LHCN-M2 (cell line): ENCODE data around the gene AGAP1. TPM values are rescaled to one million over a fixed set of nuclear protein-coding genes. Genes with fewer than 3 reads are reported as not detected.

Experiments
- DNase-seq: peaks from one replicate; pipeline ENCODE4 v3.0.0-alpha.2; 2012; ENCODE audit warnings: low read depth
- total RNA-seq: library from RNA; depleted of rRNA; stranded (reverse); fragments of >200 nt; gene quantifications from 2 replicates; pipeline ENCODE4 v1.2.3, GENCODE V29; 2014

The AGAP1 gene
- total RNA-seq, 1 experiment from 2014 or later, result 15.2 TPM

DNA sequence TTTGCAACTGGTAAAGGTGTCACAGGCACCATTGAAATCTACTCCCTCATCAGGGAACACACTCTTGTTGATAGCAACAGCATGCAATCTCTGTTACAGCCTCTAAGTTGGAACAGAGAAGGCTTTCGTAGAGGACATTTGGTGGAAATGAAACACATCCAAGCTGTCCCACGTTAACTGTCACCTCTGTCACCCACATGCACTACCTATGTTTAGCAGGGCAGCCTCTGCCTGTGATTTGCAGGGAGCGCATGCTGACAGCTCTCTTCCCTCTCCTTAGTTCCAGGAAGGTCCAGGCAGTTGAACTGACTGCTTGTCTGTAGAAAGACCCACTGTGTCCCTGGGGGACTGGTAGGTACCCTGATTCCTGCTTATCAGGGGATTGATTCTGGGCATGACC, 367.5 kb downstream of the AGAP1 start:
- DNase-seq, result no peak

DNA sequence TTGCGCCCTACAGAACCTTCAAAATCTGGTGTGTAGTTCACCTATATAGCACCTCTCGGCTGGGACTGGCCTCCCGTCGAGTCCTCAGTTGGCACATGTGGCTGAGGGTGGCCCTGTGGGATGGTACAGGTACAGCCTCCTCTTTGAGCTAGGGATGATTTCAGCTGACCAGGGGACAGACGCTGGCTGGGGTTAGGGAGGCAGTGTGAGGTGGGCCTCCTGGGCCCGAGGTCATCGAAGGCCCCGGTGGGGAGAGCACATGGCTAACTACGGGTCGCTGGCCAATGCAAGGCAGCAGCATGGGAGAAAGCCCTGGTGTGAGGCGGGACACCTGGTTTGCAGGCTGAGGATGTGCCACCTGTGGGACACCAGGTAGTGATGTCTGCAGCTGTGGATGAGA, 369.6 kb downstream of the AGAP1 start:
- no peak for DNase-seq

DNA sequence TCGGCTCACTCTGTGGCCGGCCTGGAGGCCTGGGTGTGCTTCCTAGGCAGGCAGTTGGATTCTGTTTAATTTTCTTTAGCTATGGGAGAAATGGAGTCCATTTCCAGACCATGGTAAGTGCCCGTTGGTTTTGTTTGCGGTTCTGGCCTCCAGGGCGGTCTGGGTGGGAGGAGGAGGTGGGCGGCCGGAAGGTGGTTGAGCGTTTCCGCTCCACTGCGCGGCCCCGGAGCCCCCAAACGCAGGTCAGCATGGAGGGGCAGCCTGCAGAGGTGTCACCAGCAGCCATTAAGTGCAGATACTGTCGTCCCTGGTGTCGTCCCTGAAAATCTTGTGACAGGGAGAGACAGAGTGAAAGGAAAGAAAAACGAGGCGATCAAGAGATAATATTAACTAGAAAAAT, 370.5 kb downstream of the AGAP1 start:
- DNase-seq, result no peak

DNA sequence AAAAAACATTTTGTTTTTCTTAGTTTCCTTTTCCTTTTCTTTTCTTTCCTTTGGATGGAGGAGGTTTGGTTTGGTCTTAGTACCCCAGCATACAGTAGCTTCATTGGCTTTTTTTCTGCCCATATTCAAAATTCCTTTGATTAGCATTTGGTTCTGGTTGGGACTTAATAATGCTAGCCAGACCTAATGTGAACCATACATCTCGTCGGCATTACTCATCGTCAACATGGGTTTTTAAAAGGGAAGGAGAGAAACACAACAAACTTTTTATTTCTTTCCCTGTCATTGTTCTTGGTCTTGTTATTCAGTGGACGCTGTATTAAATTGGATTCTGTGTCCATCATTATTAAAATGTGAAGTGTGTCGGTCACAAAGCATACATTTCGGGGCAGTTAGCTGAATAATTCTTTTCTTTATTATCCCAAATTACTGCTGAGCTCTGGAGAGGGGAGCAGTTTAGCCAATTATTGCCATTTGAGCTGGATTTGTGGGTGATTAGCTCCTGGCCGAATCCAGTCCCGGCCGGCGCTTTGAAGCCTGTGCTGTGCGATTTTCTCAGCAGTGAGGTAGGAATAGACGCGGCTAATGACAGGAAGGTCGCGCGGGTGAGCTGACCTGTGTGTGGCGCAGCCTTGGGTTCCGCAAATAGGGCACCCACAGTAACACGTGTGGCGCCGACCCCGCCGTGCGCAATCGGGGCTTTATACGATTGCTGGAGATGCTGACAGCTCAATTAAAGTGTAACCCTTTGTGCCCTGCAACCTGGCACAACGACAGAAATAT, 371.1 kb downstream of the AGAP1 start:
- DNase-seq, result no peak

DNA sequence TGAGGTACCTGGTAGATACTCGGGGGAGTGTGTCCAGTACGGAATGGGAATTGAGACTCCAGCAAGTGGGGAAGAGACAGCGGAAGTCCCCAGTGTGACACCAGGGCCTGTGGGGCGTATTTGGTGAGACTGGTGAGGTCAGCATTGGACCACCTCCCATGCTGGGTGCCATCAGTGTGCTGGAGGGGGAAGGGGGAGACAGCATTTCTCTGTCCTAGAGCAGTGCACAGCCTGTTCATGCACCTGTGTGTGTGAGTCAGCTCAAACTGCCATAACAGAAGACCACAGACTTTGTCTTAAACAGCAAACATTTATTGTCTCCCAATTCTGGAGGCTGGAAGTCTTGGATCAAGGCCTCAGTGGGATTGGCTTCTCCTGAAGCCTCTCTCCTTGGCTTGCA, 372.5 kb downstream of the AGAP1 start:
- DNase-seq, result peak; percentile 32

DNA sequence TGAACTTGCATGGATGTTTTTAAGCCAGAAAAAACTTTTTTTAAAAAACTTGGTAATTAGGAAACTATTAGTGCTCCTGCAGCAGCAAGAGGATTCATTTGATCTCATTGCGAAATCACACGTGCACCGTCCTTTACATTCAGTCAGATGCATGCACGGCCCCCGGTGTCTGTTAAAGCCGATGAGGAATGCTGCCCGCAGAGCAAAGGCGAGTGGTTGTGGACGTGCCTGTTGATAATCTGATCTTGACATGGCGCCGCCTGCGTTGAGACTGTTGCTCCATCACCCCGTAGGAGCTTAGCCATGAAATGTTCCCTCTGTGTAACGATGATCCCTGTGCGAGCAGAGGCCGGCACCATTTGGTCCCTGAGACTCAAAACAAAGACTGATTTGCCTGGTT, 374.4 kb downstream of the AGAP1 start:
- no peak for DNase-seq

DNA sequence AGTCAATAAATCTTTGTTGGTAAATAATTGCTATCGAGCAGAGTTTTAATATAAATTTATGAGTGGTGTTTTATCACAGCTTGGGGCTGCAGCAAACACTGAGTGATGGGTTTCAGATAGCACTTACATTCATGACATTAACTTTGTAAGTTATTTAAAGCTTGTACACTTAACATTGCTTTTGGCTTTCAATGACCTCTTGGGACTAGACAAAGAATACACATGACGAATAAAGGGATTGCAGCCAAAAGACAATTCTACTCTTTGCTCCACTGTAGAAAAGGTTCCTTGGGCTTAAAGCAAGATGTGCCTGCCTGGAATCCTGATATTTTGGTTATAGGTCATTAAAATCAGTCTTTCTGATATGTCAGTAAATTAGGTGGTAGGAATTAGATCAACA, 374.8 kb downstream of the AGAP1 start:
- DNase-seq, result no peak

DNA sequence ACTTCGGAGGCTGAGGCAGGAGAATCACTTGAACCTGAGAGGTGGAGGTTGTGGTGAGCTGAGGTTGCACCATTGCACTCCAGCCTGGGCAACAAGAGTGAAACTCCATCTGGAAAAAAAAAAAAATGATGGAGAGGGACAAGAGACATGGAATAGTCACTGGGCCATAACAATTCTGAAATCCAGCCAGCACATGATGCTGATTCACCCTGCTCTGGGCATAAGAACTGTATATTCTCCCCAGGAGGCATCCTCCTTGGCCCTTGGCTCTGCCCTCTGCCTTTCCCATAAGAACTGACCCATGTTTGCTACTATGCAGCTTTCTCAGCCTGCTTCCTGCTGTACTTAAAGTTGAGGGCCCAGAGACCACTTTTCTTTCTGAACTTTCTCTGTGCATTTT, 376.7 kb downstream of the AGAP1 start:
- DNase-seq, result no peak

DNA sequence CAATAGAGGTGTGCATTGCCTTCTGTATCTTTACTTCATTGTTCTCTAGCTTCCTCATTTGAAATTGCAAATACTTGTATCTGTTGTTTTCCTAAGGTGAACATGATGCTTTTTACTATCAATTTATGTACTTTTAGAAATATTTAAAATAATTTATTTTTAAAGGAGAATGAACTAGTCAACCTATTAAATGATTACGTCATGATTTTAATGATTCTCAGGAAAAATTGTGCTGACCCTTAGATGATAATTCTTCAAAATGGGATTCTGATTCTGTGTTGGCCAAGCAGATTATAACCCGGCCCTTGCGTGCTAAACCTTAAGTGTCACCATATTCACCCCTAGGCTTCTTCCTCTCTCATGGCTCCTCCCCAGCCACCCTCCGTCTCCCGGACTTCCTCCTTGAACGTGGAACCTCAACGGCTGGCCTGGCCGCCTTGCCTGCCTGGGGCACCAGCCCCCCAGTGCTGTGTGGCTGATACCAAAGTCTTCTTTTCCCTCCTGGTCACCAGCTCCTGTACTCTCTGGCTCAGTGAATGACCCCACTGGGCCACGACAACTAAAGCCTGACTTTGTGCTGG, 382.3 kb downstream of the AGAP1 start:
- DNase-seq, result no peak

DNA sequence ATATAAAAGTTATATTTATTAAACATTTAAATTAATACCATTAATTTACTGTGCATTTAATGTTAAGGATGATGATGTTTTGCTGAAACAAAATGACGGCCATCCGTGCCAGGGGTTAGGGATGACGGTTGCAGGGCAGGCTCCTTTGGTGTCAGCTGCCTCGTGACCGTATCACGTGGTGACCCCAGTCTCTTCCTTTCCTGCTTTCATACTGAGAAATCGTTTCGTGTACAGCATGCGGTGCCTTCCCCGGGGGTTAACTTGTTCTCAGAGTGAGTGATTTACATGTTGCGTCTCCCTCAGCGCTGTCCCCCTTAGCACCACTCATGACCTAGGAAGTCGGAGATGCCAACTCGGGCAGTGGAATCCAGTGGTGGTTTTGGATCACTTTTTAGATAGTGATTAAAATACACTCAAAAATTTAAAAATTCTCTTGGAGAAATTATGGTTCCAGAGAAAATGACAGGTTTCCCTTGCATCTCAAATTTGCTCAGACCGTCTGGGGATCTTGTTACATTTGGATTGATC, 383.5 kb downstream of the AGAP1 start:
- DNase-seq, result no peak

DNA sequence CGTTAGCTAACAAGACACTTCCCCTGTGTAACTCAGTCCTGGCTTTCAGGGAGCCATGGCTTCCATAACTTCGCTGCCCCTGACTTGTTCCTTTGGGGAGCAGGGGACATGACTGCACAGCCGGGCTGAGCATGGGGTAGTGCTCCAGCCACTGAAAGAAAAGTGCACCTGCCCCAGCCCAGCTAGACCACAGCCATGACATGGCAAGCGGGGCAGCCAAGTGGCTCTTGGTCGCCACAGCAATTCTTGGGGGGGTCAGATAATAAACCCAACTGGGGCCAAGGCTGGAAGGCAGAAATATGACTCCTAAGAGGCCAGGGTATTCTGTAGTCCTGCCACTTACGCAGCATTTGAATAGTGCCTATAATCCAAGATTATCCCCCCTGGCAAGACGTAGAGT, 385.3 kb downstream of the AGAP1 start:
- no peak for DNase-seq

DNA sequence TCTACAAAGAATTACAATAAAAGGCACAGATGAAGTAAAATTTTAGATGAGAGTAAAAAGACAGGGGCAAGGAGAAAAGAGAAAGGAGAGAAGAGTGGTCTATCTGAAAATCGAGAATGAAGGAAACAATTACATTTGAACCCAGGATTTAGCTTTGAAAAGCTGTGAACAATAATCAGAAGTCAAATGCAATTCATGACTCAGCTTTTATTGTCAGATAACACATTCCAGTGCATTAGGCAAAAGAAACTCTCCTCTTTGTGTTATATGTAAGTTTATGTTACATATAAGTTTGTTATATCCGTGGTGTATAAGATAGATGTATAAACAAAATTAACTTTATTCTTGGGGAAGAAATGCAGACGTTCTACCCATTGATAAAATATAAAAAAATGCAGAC, 389.8 kb downstream of the AGAP1 start:
- no peak for DNase-seq

DNA sequence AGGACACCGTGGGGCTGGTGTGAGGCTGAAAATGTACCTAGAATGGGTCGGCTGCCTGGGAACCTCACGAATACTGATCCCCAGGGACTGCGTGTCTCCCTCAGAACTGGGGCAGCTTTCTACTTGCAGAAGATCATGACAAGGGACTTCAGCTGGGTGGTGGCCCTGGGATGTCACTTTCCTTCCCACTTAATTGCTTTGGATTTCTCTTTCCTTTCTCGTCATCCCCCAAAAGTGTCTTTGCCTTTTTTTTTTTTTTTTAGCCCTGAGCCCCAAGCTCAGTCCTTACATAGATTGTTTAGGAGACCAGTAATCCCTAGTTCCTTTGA, 395.4 kb downstream of the AGAP1 start:
- DNase-seq, result no peak

DNA sequence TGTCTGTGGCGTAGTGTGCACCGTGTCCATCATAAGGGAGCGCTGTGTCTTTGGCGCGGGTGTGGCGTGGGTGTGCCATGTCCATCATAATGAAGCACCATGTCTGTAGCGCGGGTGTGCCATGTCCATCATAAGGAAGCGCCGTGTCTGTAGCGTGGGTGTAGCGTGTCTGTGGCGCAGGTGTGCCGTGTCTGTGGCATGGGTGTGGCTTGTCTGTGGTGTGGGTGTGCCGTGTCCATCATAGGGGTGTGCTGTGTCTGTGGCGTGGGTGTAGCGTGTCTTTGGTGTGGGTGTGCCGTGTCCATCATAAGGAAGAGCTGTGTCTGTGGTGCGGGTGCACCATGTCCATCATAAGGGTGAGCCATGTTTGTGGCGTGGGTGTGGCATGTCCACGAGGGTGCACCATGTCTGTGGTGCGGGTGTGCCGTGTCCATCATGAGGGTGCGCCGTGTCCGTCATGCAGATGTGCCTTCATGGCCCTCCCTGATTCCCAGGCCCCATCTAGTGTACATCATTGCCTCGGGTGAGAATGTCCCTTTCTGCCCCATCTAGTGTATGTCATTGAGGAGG, 399.4 kb downstream of the AGAP1 start:
- no peak for DNase-seq

DNA sequence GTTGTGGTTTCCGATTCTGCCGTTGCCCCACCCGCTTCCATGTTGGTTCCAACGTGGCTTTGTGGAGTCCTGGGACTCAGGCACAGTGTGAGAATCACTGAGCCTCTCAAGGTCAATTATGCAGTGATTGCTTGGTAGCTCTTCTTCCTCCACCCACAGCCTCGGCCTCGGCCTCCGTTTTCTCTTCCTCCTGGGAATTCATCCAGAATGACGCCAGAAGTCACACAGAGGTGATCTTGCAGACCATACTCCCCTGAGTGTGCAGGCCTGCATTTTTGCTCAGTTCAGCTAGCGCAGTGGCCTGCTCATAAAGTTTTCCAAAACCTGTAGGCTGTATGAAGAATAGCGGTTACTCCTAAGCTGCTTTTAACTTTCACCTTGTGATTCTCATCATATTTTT, 401.0 kb downstream of the AGAP1 start:
- no peak for DNase-seq

DNA sequence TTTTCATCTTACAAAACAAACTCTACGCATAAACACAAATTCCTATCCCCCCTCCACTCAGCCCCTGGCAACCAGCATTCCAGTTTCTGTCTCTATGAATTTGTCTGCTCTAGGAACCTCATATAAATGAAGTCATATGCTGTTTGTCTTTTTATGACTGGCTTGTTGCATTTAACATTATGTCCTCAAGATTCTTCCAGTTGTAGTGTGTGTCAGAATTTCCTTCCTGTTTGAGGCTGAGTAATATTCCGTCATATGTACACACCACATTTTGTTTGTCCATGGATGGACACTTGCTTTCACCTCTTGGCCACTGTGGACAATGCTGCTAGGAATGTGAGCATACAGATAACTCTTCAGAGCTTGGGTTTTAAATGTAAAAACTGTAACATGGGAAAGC, 402.2 kb downstream of the AGAP1 start:
- no peak for DNase-seq

DNA sequence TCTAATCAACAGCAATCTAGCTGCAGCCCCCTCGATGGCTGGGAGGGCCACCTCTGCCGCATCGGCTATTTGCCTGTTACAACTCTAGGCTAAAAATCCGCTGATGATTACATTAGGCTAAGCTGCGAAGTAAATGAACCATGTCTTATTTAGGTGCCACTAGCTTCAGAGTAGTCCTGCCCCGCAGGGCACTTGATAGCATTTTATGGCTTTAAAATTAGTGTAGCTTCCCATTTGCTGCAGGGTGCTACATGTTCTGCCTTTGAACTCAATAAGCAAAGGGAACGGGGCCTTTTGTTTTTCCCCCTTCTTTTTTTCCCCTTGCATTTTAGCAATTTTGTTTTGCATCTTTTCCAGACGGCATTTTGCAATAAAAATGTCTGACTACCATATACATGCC, 404.1 kb downstream of the AGAP1 start:
- DNase-seq, result no peak

DNA sequence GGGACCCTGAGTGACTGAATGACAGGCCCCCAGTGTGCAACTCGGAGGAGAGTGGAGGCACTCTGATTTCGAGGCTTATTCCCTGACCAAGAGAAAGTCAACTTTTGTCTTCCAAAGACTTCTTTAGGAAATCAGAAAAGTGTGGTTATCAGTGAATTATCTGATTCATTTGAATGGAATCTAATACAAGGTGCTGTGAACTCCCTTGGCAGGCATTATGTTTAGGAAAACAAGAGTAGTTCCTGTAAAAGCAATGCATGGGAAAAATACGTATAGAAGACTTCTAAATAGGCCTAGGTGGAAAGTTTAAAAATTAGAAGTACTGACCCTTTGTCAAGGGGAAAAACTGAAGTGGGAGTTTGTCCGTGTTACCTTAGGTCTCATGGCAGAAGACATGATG, 404.9 kb downstream of the AGAP1 start:
- no peak for DNase-seq

DNA sequence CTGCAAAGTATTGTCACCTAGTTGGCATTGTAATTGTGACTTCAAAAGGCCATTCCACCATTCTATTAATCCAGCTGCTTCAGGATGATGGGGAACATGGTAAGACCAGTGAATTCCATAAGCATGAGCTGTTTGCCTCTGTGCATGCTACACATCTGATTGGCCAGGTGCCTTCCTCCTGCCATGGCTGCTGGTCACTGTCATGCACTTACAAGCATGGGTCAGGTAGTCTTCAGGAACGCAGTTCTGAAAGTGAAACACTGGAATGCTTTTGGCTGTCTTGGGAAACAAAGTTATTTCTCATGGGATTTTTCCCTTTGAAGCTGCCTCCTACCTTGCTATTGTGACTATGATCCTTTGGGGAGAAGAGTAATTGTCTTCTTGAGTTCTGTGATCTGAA, 406.8 kb downstream of the AGAP1 start:
- DNase-seq, result peak; percentile 13

DNA sequence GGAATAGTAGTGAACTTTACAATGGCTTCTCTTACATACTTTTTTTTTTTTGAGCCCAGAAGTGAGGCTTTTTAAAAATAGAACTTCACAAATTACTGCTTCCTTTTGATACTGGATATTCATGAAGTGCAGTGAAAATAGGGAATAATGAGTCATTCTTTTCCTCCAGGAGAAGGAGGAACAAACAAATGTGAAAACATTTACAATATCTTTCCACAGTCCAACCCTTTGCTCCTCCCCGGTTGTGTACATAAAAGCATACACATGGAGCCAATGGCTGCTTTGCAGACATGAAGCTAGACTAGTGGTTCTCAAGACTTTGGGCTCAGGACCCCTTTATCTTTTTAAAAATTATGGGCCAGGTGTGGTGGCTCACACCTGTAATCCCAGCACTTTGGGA, 407.4 kb downstream of the AGAP1 start:
- no peak for DNase-seq

DNA sequence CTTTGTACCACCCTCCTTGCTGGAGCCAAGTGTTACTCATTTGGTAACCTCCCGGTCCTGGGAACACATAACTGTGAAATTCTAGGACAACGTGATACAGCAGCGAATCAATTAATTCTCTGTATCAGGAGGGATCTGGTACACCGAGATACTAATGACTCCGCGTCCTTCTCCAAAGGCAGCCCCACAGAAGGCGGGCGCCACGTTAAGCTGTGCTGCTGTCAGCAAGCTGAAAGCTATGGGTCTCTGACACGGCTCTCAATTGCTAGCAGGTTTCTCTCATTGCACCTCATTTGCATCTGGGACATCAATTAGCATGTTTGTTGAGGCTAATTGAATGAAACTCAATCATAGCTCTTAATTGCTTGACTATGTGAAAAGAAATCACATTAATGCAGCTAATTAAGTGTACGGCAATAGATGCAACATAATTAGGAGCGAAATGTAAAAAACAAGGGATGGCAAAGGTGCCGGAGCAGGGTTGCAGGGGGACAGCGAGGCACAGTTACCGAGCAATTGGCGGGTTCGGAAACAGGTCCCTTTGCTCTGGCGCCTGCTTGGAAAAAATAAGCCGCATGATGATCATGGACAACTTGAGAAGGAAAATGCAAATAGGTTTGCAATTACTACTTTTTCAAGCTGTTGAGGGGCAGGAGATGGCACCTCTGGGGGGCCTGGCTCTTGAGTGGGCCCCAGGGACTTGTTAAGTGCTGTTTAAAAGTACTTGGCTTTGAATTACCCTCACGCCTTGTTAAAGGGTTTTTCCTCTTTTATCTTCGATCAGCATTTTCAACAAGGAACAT, 410.1 kb downstream of the AGAP1 start:
- DNase-seq, result no peak

DNA sequence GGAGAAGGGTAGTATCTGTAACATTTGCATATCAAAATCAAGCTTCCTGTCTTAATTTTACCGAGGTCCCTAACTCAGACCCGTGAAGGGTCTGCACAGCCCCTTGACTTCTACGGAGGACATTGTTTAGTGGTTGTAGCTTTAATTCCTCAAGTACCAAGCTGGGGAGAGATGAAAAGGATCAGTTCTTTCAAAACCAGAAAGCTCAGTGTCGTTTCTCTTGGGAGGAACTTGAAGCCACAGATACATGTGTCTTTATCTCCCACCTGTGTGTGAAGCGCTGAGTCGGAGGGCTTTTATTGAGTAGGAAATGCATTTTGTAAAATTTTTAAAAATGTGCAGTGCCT, 410.7 kb downstream of the AGAP1 start:
- DNase-seq, result no peak

DNA sequence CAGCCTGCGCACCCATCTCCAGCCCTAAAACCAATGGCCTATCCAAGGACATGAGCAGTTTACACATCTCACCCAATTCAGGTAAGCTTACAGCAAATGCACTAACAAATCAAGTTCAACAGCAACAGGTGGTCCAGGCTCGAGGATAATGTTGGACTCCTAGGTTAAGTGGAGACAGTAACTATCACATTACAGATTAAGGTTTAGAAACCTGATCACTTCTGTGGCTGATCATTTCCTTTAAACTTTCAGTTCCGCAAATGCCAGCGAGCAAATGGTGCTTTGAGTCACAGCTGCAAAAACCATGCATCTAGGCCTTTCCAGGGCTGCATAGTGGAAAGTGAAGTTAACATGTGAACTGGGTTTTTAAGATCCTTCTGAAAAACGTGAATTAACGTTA, 415.0 kb downstream of the AGAP1 start:
- no peak for DNase-seq
